A673 (cell line): Measurements from ENCODE around the gene ADGRA1.

Source experiments
- CTCF ChIP-seq: fragments of 300-800, 200-600 bp; sonication (generic); conservative IDR thresholded peaks from 2 replicates; pipeline ENCODE4 v1.5.1; 2017; ENCODE audit warnings: low read depth, mild to moderate bottlenecking, antibody characterized with exemption, low read length, moderate library complexity, mixed read lengths
- EZH2 ChIP-seq: fragments of 200-600 bp; sonication (generic); IDR thresholded peaks from 2 replicates; pipeline ENCODE4 v1.6.1; 2017; ENCODE audit warnings: borderline replicate concordance, low read depth, mild to moderate bottlenecking, mixed read lengths, antibody characterized with exemption, low read length; ENCODE audit not compliant: poor library complexity, severe bottlenecking

- TF ChIP-seq CTCF (no peak), EZH2 (no peak)
Measured at GRCh38 chr10:133072196-133072595, 15.5 kb upstream of the ADGRA1 start.
